WTC11 (cell line): ENCODE data around the gene XBP1. TPM values are rescaled to one million over a fixed set of nuclear protein-coding genes. Genes with fewer than 3 reads are reported as not detected.
"Not testable (repeated sequence)": the region's sequence is repeated elsewhere in the genome, so short reads cannot be mapped to it uniquely, and the experiment has no call there.

Experiments used
- ATAC-seq: fragments of 200-7000 bp; cut with Tn5 transposase; 2 replicates; pipeline ENCODE4 v1.10.0; 2021; ENCODE audit warnings: mild to moderate bottlenecking, moderate library complexity
- CTCF ChIA-PET: fragments of 300-600 bp; sonication (Branson Sonifier 250); formaldehyde crosslinking; loops from one replicate; lab custom pipeline; 2021; ENCODE audit warnings: antibody characterized with exemption; lab: Charles Lee
- POLR2A ChIA-PET: fragments of 350-600 bp; sonication (Branson Sonifier 250); formaldehyde crosslinking; loops from one replicate; lab custom pipeline; 2021; ENCODE audit warnings: antibody characterized with exemption; lab: Charles Lee
- DNase-seq: peaks from one replicate; pipeline ENCODE4 v3.0.0; 2021; ENCODE audit warnings: low spot score
- H3K27ac Mint-ChIP-seq: 2 replicates; pipeline ENCODE4 v1.8.0; 2021; ENCODE audit warnings: mixed read lengths
- H3K27me3 Mint-ChIP-seq: 2 replicates; pipeline ENCODE4 v1.8.0; 2021; ENCODE audit warnings: low read depth, mild to moderate bottlenecking, moderate library complexity, mixed read lengths
- H3K36me3 Mint-ChIP-seq: 2 replicates; pipeline ENCODE4 v1.8.0; 2021; ENCODE audit warnings: mixed read lengths
- H3K4me1 Mint-ChIP-seq: 2 replicates; pipeline ENCODE4 v1.8.0; 2022; ENCODE audit warnings: mixed read lengths
- H3K4me3 Mint-ChIP-seq: 2 replicates; pipeline ENCODE4 v1.8.0; 2021; ENCODE audit warnings: mild to moderate bottlenecking, moderate library complexity, mixed read lengths
- H3K9me3 Mint-ChIP-seq: 2 replicates; pipeline ENCODE4 v1.8.0; 2021; ENCODE audit warnings: mixed read lengths
- AR ChIP-seq: fragments of 250-450 bp; sonication (Bioruptor Pico); IDR thresholded peaks from 2 replicates; pipeline ENCODE4 v1.9.0; 2021; ENCODE audit warnings: mild to moderate bottlenecking
- CTCF ChIP-seq: fragments of 200-600 bp; IDR thresholded peaks from 2 replicates; pipeline ENCODE4 v1.8.0; 2022; ENCODE audit warnings: antibody characterized with exemption
- FOXP1 ChIP-seq: sonication (generic); formaldehyde crosslinking; IDR thresholded peaks from 2 replicates; pipeline ENCODE4 v1.8.0; 2022; ENCODE audit warnings: missing genetic modification reagents, mild to moderate bottlenecking, moderate library complexity, borderline replicate concordance
- NR3C1 ChIP-seq: sonication (generic); formaldehyde crosslinking; conservative IDR thresholded peaks from 2 replicates; pipeline ENCODE4 v1.8.1; 2023; ENCODE audit warnings: low read depth, mild to moderate bottlenecking, missing genetic modification reagents
- PREB ChIP-seq: sonication (generic); formaldehyde crosslinking; IDR thresholded peaks from 2 replicates; pipeline ENCODE4 v1.8.1; 2022; ENCODE audit warnings: mild to moderate bottlenecking, missing genetic modification reagents, moderate library complexity, borderline replicate concordance
- TEAD1 ChIP-seq: sonication (generic); formaldehyde crosslinking; IDR thresholded peaks from 2 replicates; pipeline ENCODE4 v1.8.0; 2022; ENCODE audit warnings: mild to moderate bottlenecking, missing genetic modification reagents
- TEAD4 ChIP-seq: sonication (generic); formaldehyde crosslinking; IDR thresholded peaks from 2 replicates; pipeline ENCODE4 v1.8.0; 2022; ENCODE audit warnings: mild to moderate bottlenecking, missing genetic modification reagents
- ZNF396 ChIP-seq: fragments of 250-450 bp; sonication (Bioruptor Pico); IDR thresholded peaks from 2 replicates; pipeline ENCODE4 v1.8.0; 2021; ENCODE audit warnings: mild to moderate bottlenecking, moderate library complexity, borderline replicate concordance
- ZNF425 ChIP-seq: fragments of 250-450 bp; sonication (Bioruptor Pico); conservative IDR thresholded peaks from 2 replicates; pipeline ENCODE4 v1.9.0; 2021; ENCODE audit warnings: mild to moderate bottlenecking
- total RNA-seq: library from RNA; stranded (reverse); gene quantifications from 3 replicates; pipeline ENCODE4 v1.2.3, GENCODE V29; 2021
- TF ChIP-seq, protein P1 (sequence below): sonication (generic); formaldehyde crosslinking; IDR thresholded peaks from 2 replicates; pipeline ENCODE4 v1.8.0; 2022; ENCODE audit warnings: mild to moderate bottlenecking, missing genetic modification reagents
- TF ChIP-seq, protein P2 (sequence below): sonication (generic); formaldehyde crosslinking; IDR thresholded peaks from 2 replicates; pipeline ENCODE4 v1.8.0; 2023; ENCODE audit warnings: missing genetic modification reagents
- TF ChIP-seq, protein P3 (sequence below): fragments of 250-450 bp; sonication (Bioruptor Pico); IDR thresholded peaks from 2 replicates; pipeline ENCODE4 v1.8.0; 2021; ENCODE audit warnings: mild to moderate bottlenecking
- TF ChIP-seq, protein P4 (sequence below): sonication (generic); formaldehyde crosslinking; IDR thresholded peaks from 2 replicates; pipeline ENCODE4 v1.8.1; 2023; ENCODE audit warnings: mild to moderate bottlenecking, missing genetic modification reagents, moderate library complexity

Gene XBP1
- total RNA-seq, 1 experiment from 2014 or later: 127 TPM

GRCh38 chr22:28830441-28830840, 30.1 kb upstream of the XBP1 start (continued):
- TF ChIP-seq AR (CRISPR knock-in tag): no peak
- no peak for TF ChIP-seq TEAD1 (CRISPR knock-in tag)
- no peak for TF ChIP-seq PREB (CRISPR knock-in tag)
- TF ChIP-seq, protein P1, sequence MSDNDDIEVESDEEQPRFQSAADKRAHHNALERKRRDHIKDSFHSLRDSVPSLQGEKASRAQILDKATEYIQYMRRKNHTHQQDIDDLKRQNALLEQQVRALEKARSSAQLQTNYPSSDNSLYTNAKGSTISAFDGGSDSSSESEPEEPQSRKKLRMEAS (CRISPR knock-in tag): no peak

DNA sequence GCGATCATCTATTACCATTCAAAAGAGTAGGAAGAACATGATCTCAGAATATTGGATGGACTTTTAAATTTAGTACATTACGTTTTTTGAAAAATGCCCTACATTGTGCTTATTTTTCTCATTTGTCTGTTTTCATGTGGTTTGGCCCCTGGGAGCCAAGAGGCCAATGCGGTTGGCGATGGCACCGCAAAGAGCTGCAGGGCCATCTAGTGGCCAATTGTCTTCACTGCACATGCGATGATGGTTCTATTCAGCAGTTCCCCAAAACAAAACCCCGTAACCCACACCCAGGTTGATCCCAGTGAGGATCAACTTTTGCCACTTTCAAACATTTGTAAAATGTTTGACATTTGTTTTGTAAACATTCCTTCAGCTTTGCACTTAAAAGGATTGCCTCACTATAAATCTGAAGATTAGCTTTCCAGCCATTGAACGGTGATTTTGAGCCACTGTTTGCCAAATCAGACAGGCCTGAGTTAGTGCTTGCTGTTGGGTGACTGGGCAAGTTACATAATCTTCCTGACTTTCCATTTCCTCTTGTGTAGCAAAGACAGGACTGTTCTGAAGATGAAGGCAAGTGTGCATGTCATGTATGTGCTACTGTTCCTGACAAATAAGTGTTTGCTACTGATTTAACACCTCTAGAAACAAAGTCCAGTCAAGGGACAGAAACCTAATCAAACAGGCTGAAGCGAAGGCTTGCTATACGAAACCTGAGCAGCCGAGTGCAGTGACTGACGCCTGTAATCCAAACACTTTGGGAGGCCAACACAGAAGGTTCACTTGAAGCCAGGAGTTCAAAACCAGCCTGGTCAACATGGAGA, 29.2 kb upstream of the XBP1 start:
- TF ChIP-seq FOXP1 (CRISPR knock-in tag) (no peak), ZNF425 (CRISPR knock-in tag) (no peak), CTCF (peak; percentile 94), TEAD1 (CRISPR knock-in tag) (no peak)
- TF ChIP-seq, protein P2, sequence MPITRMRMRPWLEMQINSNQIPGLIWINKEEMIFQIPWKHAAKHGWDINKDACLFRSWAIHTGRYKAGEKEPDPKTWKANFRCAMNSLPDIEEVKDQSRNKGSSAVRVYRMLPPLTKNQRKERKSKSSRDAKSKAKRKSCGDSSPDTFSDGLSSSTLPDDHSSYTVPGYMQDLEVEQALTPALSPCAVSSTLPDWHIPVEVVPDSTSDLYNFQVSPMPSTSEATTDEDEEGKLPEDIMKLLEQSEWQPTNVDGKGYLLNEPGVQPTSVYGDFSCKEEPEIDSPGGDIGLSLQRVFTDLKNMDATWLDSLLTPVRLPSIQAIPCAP (CRISPR knock-in tag): no peak
- H3K36me3 Mint-ChIP-seq: no peaks in the 10 kb centered on the region
- H3K27ac Mint-ChIP-seq: peak overlapping the region; percentile 30; the same call in 1 of the 2 replicates
- ATAC-seq: peak; percentile 91
- no peaks in the 10 kb centered on the region for H3K4me1 Mint-ChIP-seq
- no peak overlapping the region for H3K4me3 Mint-ChIP-seq
- no peaks in the 10 kb centered on the region for H3K9me3 Mint-ChIP-seq
- peak; percentile 85 for DNase-seq
- CTCF ChIA-PET: interaction anchor here (0.7 to 2.8 kb wide), 14 partner anchors 10 to 416 kb away, joined by 3 to 22 read pairs (median 4); partner anchors contain the start of gene ZNRF3
- POLR2A ChIA-PET: interaction anchor here (0.9 kb wide), 1 partner anchor 29 kb away, joined by 3 read pairs; the partner anchor contains the start of gene XBP1
- no peaks in the 10 kb centered on the region for H3K27me3 Mint-ChIP-seq

DNA sequence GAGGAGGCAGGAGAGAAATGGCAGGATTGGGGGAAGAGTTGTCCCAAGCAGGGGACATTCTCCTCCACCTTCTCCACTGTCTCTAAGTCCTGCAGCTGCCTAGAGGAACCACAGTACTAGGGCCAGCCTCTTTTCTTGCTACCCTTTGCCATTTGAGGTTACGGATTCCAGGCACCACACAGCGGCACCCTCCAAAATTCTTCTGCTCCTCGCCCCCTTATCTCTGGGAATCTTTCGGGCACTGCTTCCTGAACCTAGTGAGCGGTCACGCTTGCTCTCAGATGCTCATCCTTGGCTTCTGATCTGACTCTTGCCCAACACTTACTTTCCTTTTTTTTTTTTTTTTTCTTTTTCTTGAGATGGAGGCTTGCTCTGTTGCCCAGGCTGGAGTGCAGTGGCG, 26.6 kb upstream of the XBP1 start:
- ATAC-seq: no peak
- Mint-ChIP-seq H3K4me3 (no peak overlapping the region), H3K9me3 (no peaks in the 10 kb centered on the region)
- no peak for DNase-seq
- TF ChIP-seq TEAD4 (no peak), ZNF396 (CRISPR knock-in tag) (no peak), NR3C1 (CRISPR knock-in tag) (no peak)
- TF ChIP-seq, protein P3, sequence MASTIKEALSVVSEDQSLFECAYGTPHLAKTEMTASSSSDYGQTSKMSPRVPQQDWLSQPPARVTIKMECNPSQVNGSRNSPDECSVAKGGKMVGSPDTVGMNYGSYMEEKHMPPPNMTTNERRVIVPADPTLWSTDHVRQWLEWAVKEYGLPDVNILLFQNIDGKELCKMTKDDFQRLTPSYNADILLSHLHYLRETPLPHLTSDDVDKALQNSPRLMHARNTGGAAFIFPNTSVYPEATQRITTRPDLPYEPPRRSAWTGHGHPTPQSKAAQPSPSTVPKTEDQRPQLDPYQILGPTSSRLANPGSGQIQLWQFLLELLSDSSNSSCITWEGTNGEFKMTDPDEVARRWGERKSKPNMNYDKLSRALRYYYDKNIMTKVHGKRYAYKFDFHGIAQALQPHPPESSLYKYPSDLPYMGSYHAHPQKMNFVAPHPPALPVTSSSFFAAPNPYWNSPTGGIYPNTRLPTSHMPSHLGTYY (CRISPR knock-in tag): no peak
- TF ChIP-seq, protein P4, sequence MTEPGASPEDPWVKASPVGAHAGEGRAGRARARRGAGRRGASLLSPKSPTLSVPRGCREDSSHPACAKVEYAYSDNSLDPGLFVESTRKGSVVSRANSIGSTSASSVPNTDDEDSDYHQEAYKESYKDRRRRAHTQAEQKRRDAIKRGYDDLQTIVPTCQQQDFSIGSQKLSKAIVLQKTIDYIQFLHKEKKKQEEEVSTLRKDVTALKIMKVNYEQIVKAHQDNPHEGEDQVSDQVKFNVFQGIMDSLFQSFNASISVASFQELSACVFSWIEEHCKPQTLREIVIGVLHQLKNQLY (CRISPR knock-in tag): no peak
- TF ChIP-seq, all 79 proteins: peak for 0
- Mint-ChIP-seq H3K36me3 (0 out of 2 replicates have a peak, but pooled peaks cover 2% of the 10 kb centered on the region), H3K27ac (no peak overlapping the region), H3K4me1 (peaks cover 6% of the 10 kb centered on the region), H3K27me3 (no peaks in the 10 kb centered on the region)
- POLR2A ChIA-PET: no interaction called here
- CTCF ChIA-PET: no interaction called here

- POLR2A ChIA-PET: not testable (repeated sequence)
These were observed 26.1 kb upstream of the XBP1 start for GRCh38 chr22:28826430-28826829.

DNA sequence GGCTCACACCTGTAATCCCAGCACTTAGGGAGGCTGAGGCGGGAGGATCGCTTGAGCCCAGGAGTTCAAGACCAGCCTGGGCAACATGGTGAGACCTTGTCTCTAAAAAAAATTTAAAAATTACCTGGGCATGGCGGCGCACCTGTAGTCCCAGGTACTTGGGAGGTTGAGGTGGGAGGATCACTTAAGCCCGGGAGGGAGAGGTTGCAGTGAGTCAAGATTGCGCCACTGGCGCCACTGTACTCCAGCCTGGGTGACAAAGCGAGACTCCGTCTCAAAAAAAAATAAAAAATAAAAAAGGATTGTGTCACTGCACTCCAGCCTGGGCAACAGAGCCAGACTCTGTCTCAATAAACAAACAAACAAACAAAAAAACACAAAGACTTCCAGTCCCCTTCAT, 24.1 kb upstream of the XBP1 start:
- CTCF ChIA-PET, H3K4me1 Mint-ChIP-seq, H3K9me3 Mint-ChIP-seq, H3K27ac Mint-ChIP-seq, POLR2A ChIA-PET, H3K4me3 Mint-ChIP-seq, H3K27me3 Mint-ChIP-seq, DNase-seq, H3K36me3 Mint-ChIP-seq, ATAC-seq: not testable (repeated sequence)

More at GRCh38 chr22:28826430-28826829, 26.1 kb upstream of the XBP1 start:
- DNase-seq, H3K36me3 Mint-ChIP-seq, H3K27me3 Mint-ChIP-seq, ATAC-seq, H3K4me1 Mint-ChIP-seq, H3K4me3 Mint-ChIP-seq, CTCF ChIA-PET, H3K9me3 Mint-ChIP-seq, H3K27ac Mint-ChIP-seq: not testable (repeated sequence)
